Endothelial cell of umbilical vein (primary cell): ENCODE results near the gene NEK4. TPM values are rescaled to one million over a fixed set of nuclear protein-coding genes. Genes with fewer than 3 reads are reported as not detected.

ENCODE experiments used
- BruUV-seq: library from RNA; stranded (reverse); fragments of 400-500 nt; replicated peaks from 2 replicates; lab custom pipeline; 2021; lab: Mats Ljungman, UMichigan
- CTCF ChIA-PET: fragments of 300-600, 350-600 bp; sonication (Branson Sonifier 250); formaldehyde crosslinking; loops from one replicate; lab custom pipeline; 2021; ENCODE audit warnings: antibody characterized with exemption, inconsistent platforms; lab: Charles Lee
- POLR2A ChIA-PET: fragments of 300-600, 350-600 bp; sonication (Branson Sonifier 250); formaldehyde crosslinking; loops from one replicate; lab custom pipeline; 2021; ENCODE audit warnings: antibody characterized with exemption, inconsistent platforms; lab: Charles Lee
- DNase-seq: peaks from one replicate; pipeline ENCODE4 v3.0.0-alpha.2; 2011; ENCODE audit warnings: low read depth, low spot score
- FAIRE-seq: peaks from 2 replicates; lab custom pipeline; 2011; peaks lifted over from hg19 to GRCh38; lab: Jason Lieb, UNC
- H2AFZ ChIP-seq: 2 replicates; pipeline ENCODE4 v1.6.0; 2012; ENCODE audit warnings: low read depth, low read length, control low read depth, inconsistent platforms
- H3K27ac ChIP-seq: 2 replicates; pipeline ENCODE4 v1.5.1; 2011; ENCODE audit warnings: low read depth, mild to moderate bottlenecking, control low read depth, low read length, moderate library complexity; ENCODE audit not compliant: insufficient read depth
- H3K27me3 ChIP-seq, 2 experiments: 2 replicates each; pipeline versions ENCODE4 v1.6.0 to v1.6.1; 2011; ENCODE audit warnings: low read length in 2 of 2, mixed read lengths in 1 of 2; ENCODE audit not compliant: control insufficient read depth in 2 of 2, insufficient read depth in 2 of 2
- H3K36me3 ChIP-seq, 2 experiments: 2 replicates in 1 of 2; 3 replicates in 1 of 2; pipeline ENCODE4 v1.5.1; 2011; ENCODE audit warnings: low read length in 2 of 2, mild to moderate bottlenecking in 1 of 2, moderate library complexity in 1 of 2; ENCODE audit not compliant: control insufficient read depth in 2 of 2, insufficient read depth in 2 of 2; ENCODE audit errors: extremely low read depth in 1 of 2
- H3K4me1 ChIP-seq: 3 replicates; pipeline ENCODE4 v1.5.1; 2011; ENCODE audit warnings: mild to moderate bottlenecking, low read length; ENCODE audit not compliant: control insufficient read depth, insufficient read depth; ENCODE audit errors: extremely low read depth
- H3K4me2 ChIP-seq: 2 replicates; pipeline ENCODE4 v1.6.1; 2011; ENCODE audit warnings: low read length, control low read depth, mixed read lengths; ENCODE audit not compliant: insufficient read depth
- H3K4me3 ChIP-seq, 3 experiments: fragments of 200-600 bp in 1 of 3; sonication (generic), shearing (Covaris generic) in 1 of 3; replicated peaks in 1 of 3; 2 replicates each; pipeline ENCODE4 v1.5.1; 2011 to 2016; ENCODE audit warnings: control low read depth in 3 of 3, low read length in 3 of 3, mild to moderate bottlenecking in 2 of 3, inconsistent platforms in 1 of 3, low read depth in 1 of 3, moderate library complexity in 1 of 3; ENCODE audit not compliant: insufficient read depth in 1 of 3
- H3K79me2 ChIP-seq: 2 replicates; pipeline ENCODE4 v1.6.0; 2012; ENCODE audit warnings: low read length, inconsistent platforms; ENCODE audit not compliant: control insufficient read depth, insufficient read depth
- H3K9ac ChIP-seq: replicated peaks from 2 replicates; pipeline ENCODE3; 2011; ENCODE audit warnings: low read length, control low read depth; ENCODE audit not compliant: insufficient read depth; ENCODE audit errors: extremely low read depth
- H3K9me1 ChIP-seq: replicated peaks from 3 replicates; pipeline ENCODE4 v1.6.0; 2011; ENCODE audit warnings: mild to moderate bottlenecking, low read length; ENCODE audit not compliant: control insufficient read depth, insufficient read depth; ENCODE audit errors: extremely low read depth
- H3K9me3 ChIP-seq: replicated peaks from 2 replicates; pipeline ENCODE4 v1.5.1; 2012; ENCODE audit warnings: low read length, inconsistent platforms; ENCODE audit not compliant: control insufficient read depth, insufficient read depth
- H4K20me1 ChIP-seq: replicated peaks from 2 replicates; pipeline ENCODE3; 2011; ENCODE audit warnings: mild to moderate bottlenecking, low read length; ENCODE audit not compliant: control insufficient read depth, insufficient read depth; ENCODE audit errors: extremely low read depth
- EZH2 ChIP-seq: IDR thresholded peaks from 2 replicates; pipeline ENCODE4 v1.6.1; 2012; ENCODE audit warnings: borderline replicate concordance, low read depth, mild to moderate bottlenecking, moderate library complexity, low read length, inconsistent platforms; ENCODE audit not compliant: severe bottlenecking
- FOS ChIP-seq: IDR thresholded peaks from 2 replicates; pipeline ENCODE4 v1.6.1; 2011; ENCODE audit warnings: mild to moderate bottlenecking, low read length, moderate library complexity, borderline replicate concordance; ENCODE audit not compliant: insufficient read depth
- GATA2 ChIP-seq: IDR thresholded peaks from 2 replicates; pipeline ENCODE4 v1.7.0; 2011; ENCODE audit warnings: low read depth, mild to moderate bottlenecking, moderate library complexity, mixed read lengths, low read length; ENCODE audit not compliant: insufficient read length, insufficient read depth
- JUN ChIP-seq: IDR thresholded peaks from 2 replicates; pipeline ENCODE4 v1.6.1; 2011; ENCODE audit warnings: borderline replicate concordance, low read depth; ENCODE audit not compliant: insufficient read length, insufficient read depth
- MYC ChIP-seq: IDR thresholded peaks from one replicate; pipeline ENCODE4 v1.6.1; 2011; ENCODE audit warnings: mild to moderate bottlenecking, low read depth, low read length
- POLR2A ChIP-seq: IDR thresholded peaks from 2 replicates; pipeline ENCODE4 v1.6.1; 2012; ENCODE audit warnings: low read depth, mild to moderate bottlenecking, control low read depth, low read length
- POLR2AphosphoS5 ChIP-seq: IDR thresholded peaks from 2 replicates; pipeline ENCODE4 v1.6.1; 2012; ENCODE audit warnings: low read depth, mild to moderate bottlenecking, control low read depth, low read length, moderate library complexity; ENCODE audit not compliant: insufficient read depth
- dilution Hi-C: fragments of 300-500 bp; cut with MboI; formaldehyde crosslinking; loops from one replicate; pipeline ENCODE4 v1.15.0; 2019; ENCODE audit warnings: low sequenced_read_pairs; ENCODE audit not compliant: extremely low pct_ligation_motif_present
- intact Hi-C: fragments of 100-400 bp; cut with micrococcal nuclease; formaldehyde crosslinking; loops from one replicate; pipeline ENCODE4 v1.10.0; 2022
- polyA plus RNA-seq, 4 experiments: library from polyadenylated mRNA; depleted of rRNA in 3 of 4; stranded (reverse) in 3 of 4; unstranded in 1 of 4; fragments of >200 nt; gene quantifications; 2 replicates each; pipeline versions ENCODE4 v1.2.1 to v1.2.3, GENCODE V29; 2011 to 2012; ENCODE audit warnings: missing spikeins in 1 of 4
- total RNA-seq: library from RNA; stranded (reverse); gene quantifications from 2 replicates; pipeline ENCODE4 v1.2.3, GENCODE V29; 2021
- TF ChIP-seq, protein P1 (sequence below): IDR thresholded peaks from 2 replicates; pipeline ENCODE4 v1.6.1; 2011; ENCODE audit not compliant: insufficient read depth, insufficient read length
- TF ChIP-seq, protein P2 (sequence below), 2 donors: IDR thresholded peaks; 1 replicate in 1 of 2; 2 replicates in 1 of 2; pipeline ENCODE4 v1.5.1; 2011; ENCODE audit warnings: low read length in 2 of 2, mild to moderate bottlenecking in 2 of 2, moderate library complexity in 2 of 2, control low read depth in 1 of 2, inconsistent platforms in 1 of 2, low read depth in 1 of 2; ENCODE audit not compliant: insufficient read depth in 1 of 2; ENCODE audit errors: extremely low read depth in 1 of 2

NEK4 gene
- total and polyA plus RNA-seq, 2 donors (not counting 3 experiments of a cell fraction or from before 2014, with no cell fraction given), result 4.4 to 20.8 TPM

DNA sequence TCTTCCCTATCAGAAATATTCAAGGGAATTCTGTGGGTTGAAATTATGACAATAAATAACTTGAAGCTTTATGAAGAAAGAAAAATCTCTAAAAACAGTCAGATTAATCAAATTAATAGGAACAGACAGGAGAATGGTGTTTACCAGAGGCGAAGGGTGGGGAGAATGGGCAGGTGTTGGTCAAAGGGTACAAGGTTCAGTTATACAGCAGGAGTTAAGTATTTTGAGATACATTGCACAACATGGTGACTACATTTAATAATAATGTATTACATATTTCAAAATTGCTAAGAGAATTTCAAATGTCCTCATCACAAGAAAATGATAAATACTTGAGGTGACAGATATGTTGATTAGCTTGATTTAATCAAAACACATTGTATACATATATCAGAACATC is 46.2 kb downstream of the NEK4 start:
- no peaks in the 10 kb centered on the region for H3K36me3 ChIP-seq
- no peak for FAIRE-seq
- BruUV-seq, result no TSS peak
- no peaks in the 10 kb centered on the region for H4K20me1 ChIP-seq
- H3K4me3 ChIP-seq, result no peak overlapping the region
- no peak overlapping the region for H3K9ac ChIP-seq
- no peaks in the 10 kb centered on the region for H3K27me3 ChIP-seq
- H3K27ac ChIP-seq, result no peak overlapping the region
- no peaks in the 10 kb centered on the region for H3K9me1 ChIP-seq
- intact Hi-C loops (no loop called here), dilution Hi-C loops (no loop called here)
- no peak overlapping the region for H3K4me2 ChIP-seq
- TF ChIP-seq POLR2A (no peak), JUN (no peak), EZH2 (no peak), FOS (no peak), POLR2AphosphoS5 (no peak), MYC (no peak), GATA2 (no peak)
- TF ChIP-seq, protein P1, sequence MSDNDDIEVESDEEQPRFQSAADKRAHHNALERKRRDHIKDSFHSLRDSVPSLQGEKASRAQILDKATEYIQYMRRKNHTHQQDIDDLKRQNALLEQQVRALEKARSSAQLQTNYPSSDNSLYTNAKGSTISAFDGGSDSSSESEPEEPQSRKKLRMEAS, result no peak
- TF ChIP-seq, protein P2, sequence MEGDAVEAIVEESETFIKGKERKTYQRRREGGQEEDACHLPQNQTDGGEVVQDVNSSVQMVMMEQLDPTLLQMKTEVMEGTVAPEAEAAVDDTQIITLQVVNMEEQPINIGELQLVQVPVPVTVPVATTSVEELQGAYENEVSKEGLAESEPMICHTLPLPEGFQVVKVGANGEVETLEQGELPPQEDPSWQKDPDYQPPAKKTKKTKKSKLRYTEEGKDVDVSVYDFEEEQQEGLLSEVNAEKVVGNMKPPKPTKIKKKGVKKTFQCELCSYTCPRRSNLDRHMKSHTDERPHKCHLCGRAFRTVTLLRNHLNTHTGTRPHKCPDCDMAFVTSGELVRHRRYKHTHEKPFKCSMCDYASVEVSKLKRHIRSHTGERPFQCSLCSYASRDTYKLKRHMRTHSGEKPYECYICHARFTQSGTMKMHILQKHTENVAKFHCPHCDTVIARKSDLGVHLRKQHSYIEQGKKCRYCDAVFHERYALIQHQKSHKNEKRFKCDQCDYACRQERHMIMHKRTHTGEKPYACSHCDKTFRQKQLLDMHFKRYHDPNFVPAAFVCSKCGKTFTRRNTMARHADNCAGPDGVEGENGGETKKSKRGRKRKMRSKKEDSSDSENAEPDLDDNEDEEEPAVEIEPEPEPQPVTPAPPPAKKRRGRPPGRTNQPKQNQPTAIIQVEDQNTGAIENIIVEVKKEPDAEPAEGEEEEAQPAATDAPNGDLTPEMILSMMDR (IDR thresholded peaks at IDR 0.05; ENCODE audit: extremely low read depth in 1 of 2, insufficient read depth in 1 of 2, low read depth in 1 of 2, low read length in 2 of 2), result no peak
- H2AFZ ChIP-seq, result no peak overlapping the region
- no peaks in the 10 kb centered on the region for H3K9me3 ChIP-seq
- H3K79me2 ChIP-seq, result no peaks in the 10 kb centered on the region
- POLR2A ChIA-PET, result no interaction called here
- DNase-seq, result no peak
- CTCF ChIA-PET, result no interaction called here
- no peaks in the 10 kb centered on the region for H3K4me1 ChIP-seq
